IPS-15b (cell line): ENCODE data around the gene SPIN1.

ENCODE experiments used
- H3K27me3 ChIP-seq: one replicate; pipeline ENCODE4 v1.6.1; 2013; ENCODE audit warnings: low read length; ENCODE audit not compliant: control insufficient read depth, insufficient read depth
- H3K36me3 ChIP-seq: one replicate; pipeline ENCODE4 v1.6.1; 2013; ENCODE audit warnings: low read length; ENCODE audit not compliant: control insufficient read depth, insufficient read depth
- H3K4me1 ChIP-seq: one replicate; pipeline ENCODE4 v1.6.1; 2013; ENCODE audit warnings: mild to moderate bottlenecking, low read length; ENCODE audit not compliant: control insufficient read depth, insufficient read depth
- H3K4me3 ChIP-seq: one replicate; pipeline ENCODE4 v1.5.1; 2013; ENCODE audit warnings: low read depth, low read length
- H3K9ac ChIP-seq: one replicate; pipeline ENCODE4 v1.6.1; 2013; ENCODE audit warnings: low read depth, mild to moderate bottlenecking, low read length
- H3K9me3 ChIP-seq: one replicate; pipeline ENCODE4 v1.6.1; 2013; ENCODE audit warnings: mild to moderate bottlenecking, low read length; ENCODE audit not compliant: control insufficient read depth, insufficient read depth

SPIN1 gene

DNA sequence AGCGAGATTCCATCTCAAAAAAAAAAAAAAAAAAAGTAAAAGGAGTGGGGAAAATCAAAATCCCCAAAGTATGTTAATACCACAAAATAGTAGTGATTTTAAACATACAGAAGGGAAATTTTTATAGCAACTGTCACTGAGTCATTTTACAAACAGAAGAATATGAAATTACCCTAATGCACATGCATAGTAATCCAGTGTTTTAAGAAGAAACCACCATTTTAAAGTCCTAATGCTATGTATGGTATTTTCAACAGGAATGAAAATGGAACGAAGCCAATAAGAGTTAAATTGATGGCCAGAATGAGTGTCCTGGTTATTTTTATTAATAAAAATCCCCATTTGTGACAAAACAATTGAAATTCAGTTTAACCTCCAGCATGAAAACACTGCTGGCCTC, 120.1 kb downstream of the SPIN1 start:
- Histone ChIP-seq H3K27me3 (no peaks in the 10 kb centered on the region), H3K36me3 (no peaks in the 10 kb centered on the region), H3K4me1 (no peaks in the 10 kb centered on the region), H3K9me3 (no peaks in the 10 kb centered on the region), H3K4me3 (no peak overlapping the region), H3K9ac (no peak overlapping the region)

DNA sequence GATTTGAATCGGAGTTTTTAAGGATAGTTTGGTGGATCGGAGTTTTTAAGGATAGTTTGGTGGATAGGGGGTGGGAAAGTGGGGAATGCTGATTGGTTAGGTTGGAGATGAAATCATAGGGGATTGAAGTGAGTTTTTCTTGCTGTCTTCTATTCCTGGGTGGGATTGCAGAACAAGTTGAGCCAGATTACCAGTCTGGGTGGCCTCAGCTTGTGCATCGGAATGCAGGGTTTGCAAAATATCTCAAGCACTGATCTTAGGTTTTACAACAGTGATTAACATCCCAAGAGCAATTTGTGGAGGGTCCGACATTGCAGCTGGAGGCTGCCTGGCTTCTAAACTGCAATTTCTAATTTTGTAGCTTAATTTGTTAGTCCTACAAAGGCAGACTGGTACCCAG, 123.7 kb downstream of the SPIN1 start:
- H3K4me3 ChIP-seq, result no peak overlapping the region
- no peaks in the 10 kb centered on the region for H3K9me3 ChIP-seq
- no peaks in the 10 kb centered on the region for H3K4me1 ChIP-seq
- H3K36me3 ChIP-seq, result no peaks in the 10 kb centered on the region
- no peak overlapping the region for H3K9ac ChIP-seq
- no peaks in the 10 kb centered on the region for H3K27me3 ChIP-seq

DNA sequence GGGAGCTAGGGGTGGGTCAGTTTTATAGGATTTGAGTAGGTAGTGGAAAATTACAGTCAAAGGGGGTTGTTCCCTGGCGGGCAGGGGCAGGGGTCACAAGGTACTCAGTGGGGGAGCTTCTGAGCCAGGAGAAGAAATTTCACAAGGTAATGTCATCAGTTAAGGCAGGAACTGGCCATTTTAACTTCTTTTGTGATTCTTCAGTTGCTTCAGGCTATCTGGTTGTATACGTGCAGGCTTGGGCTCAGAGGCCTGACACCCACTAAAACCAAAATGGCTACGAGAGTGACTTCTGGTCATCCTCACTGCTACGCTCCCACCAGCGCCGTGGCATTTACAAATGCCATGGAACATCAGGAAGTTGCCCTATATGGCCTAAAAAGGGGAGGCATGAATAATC, 126.0 kb downstream of the SPIN1 start:
- Histone ChIP-seq H3K4me3 (no peak overlapping the region), H3K4me1 (no peaks in the 10 kb centered on the region), H3K27me3 (no peaks in the 10 kb centered on the region), H3K36me3 (no peaks in the 10 kb centered on the region), H3K9ac (no peak overlapping the region), H3K9me3 (no peaks in the 10 kb centered on the region)

DNA sequence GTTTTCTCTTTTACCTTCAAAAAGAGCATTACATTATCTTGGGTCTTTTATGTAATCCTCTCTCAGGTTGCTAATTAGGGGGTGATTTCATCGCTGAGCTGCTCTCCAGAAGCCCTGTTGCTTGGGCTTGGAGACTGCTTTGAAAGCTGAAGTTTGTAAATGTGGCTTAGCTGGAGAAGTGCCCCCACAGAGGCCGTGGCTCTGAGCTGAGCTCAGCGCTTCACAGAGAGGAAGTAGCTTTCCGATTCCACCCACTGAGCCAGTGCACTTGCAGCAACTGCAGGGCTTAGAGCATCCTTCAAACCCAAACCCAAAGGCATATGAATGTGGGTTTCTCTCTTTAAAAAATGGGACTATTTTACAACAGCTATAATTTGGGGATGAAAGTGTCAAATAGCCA, 133.1 kb downstream of the SPIN1 start:
- Histone ChIP-seq H3K4me3 (no peak overlapping the region), H3K9ac (no peak overlapping the region), H3K9me3 (no peaks in the 10 kb centered on the region)

DNA sequence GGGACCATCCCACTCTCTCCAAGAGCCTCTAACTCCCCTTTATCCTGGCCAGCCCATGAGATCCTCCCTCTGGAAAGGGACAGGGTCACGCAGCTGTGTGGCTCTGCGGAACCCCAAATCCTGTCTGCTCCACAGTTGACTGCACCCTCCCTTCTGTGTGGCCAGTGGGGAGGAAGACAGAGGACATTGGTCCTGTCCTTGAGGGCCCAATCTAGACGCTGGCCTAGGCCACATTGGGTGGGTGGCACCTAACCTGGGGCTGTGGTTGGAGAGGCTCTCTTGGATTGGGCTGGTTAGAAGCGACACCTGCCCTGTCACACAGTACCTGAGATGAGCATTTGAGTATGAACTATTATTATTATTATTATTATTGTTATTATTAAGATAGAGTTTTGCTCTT, 134.1 kb downstream of the SPIN1 start:
- Histone ChIP-seq H3K4me1 (peaks cover 2% of the 10 kb centered on the region), H3K9me3 (no peaks in the 10 kb centered on the region), H3K4me3 (no peak overlapping the region), H3K9ac (no peak overlapping the region), H3K36me3 (no peaks in the 10 kb centered on the region), H3K27me3 (no peaks in the 10 kb centered on the region)

More for the DNA sequence above, 133.1 kb downstream of the SPIN1 start:
- Histone ChIP-seq H3K4me1 (peaks cover 2% of the 10 kb centered on the region), H3K36me3 (no peaks in the 10 kb centered on the region), H3K27me3 (no peaks in the 10 kb centered on the region)

DNA sequence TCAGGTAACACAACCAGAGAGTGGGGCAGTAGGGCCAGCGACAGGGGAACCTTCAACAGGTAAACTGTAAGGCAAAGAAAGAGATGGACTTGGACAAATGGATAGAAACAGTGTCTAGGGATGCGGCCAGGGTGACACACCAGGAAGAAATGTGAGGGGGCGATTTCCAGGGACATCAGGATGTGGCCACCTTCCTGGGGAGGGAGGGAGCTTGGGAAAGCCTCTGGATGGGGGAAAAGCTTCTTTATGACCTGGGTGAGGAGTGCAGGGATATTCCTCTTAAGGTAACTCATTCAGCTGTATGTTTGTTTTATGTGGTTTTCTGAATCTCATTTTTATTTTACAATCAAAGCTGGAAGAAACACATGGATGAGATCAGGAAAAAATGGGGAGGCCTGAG, 134.8 kb downstream of the SPIN1 start:
- no peaks in the 10 kb centered on the region for H3K27me3 ChIP-seq
- peaks cover 2% of the 10 kb centered on the region for H3K4me1 ChIP-seq
- no peak overlapping the region for H3K4me3 ChIP-seq
- H3K9ac ChIP-seq, result no peak overlapping the region
- H3K9me3 ChIP-seq, result no peaks in the 10 kb centered on the region
- no peaks in the 10 kb centered on the region for H3K36me3 ChIP-seq

DNA sequence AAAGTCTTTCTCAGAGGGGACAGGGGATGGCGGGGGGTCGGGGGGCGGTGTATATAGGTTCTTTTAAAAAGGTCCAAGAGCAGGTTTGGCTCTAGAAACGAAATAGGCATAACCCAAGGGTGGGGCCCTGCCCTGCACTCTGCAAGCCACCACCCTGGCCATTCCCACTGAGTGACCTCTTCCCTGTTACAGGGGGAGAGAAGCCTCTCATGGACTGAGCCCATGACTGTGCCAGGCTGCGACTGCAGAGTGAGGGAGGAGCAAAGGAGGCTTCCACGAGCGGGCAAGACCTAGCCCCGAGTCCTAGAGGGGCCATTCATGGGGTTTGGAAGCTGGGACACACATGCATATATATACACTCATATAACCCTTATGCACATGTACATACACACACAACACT, 136.7 kb downstream of the SPIN1 start:
- H3K27me3 ChIP-seq, result no peaks in the 10 kb centered on the region
- H3K36me3 ChIP-seq, result peaks cover 3% of the 10 kb centered on the region
- H3K4me3 ChIP-seq, result no peak overlapping the region
- no peak overlapping the region for H3K9ac ChIP-seq
- H3K9me3 ChIP-seq, result no peaks in the 10 kb centered on the region
- peaks cover 5% of the 10 kb centered on the region for H3K4me1 ChIP-seq

DNA sequence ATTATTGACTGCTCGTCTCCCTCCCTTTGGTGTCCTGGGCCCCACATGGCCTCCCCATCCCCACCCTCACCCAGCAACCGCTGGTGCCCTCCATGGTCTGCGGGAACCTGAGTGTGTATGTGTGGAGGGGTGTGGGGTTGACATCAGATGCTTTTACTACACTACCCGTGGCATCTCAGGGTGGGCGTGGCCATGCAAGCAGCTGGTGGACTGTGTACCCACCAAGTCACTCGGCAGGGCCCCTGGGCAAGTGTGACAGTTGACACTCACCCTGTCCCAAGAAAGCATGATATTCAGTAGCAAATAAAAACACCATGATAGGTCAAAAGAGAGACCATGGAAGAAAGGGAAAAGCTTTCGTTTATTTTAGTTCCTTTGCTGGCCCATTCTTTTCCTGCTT, 139.4 kb downstream of the SPIN1 start:
- H3K9me3 ChIP-seq, result no peaks in the 10 kb centered on the region
- no peak overlapping the region for H3K9ac ChIP-seq
- H3K4me1 ChIP-seq, result peaks cover 6% of the 10 kb centered on the region
- no peak overlapping the region for H3K4me3 ChIP-seq
- peaks cover 3% of the 10 kb centered on the region for H3K36me3 ChIP-seq
- peaks cover 3% of the 10 kb centered on the region for H3K27me3 ChIP-seq
